Mucosa of rectum (tissue), 2 donors: ENCODE data around the gene EML2.

ENCODE experiments used
- H3K27ac ChIP-seq, 2 donors: one replicate each; pipeline ENCODE4 v1.7.0; 2013; ENCODE audit warnings: inconsistent platforms in 2 of 2, low read depth in 2 of 2, low read length in 2 of 2
- H3K27me3 ChIP-seq, 2 donors: one replicate each; pipeline ENCODE4 v1.7.0; 2013; ENCODE audit warnings: low read length in 2 of 2; ENCODE audit not compliant: control insufficient read depth in 2 of 2, insufficient read depth in 2 of 2
- H3K36me3 ChIP-seq, 2 donors: one replicate each; pipeline ENCODE4 v1.7.0; 2013; ENCODE audit warnings: low read length in 2 of 2; ENCODE audit not compliant: control insufficient read depth in 2 of 2, insufficient read depth in 2 of 2
- H3K4me1 ChIP-seq, 2 donors: one replicate each; pipeline ENCODE4 v1.7.0; 2013; ENCODE audit warnings: low read length in 2 of 2, mild to moderate bottlenecking in 1 of 2; ENCODE audit not compliant: control insufficient read depth in 2 of 2, insufficient read depth in 2 of 2
- H3K4me3 ChIP-seq, 2 donors: one replicate each; pipeline ENCODE4 v1.7.0; 2013; ENCODE audit warnings: low read length in 2 of 2
- H3K9ac ChIP-seq, 2 donors: one replicate each; pipeline ENCODE4 v1.7.0; 2013; ENCODE audit warnings: low read length in 2 of 2, low read depth in 1 of 2, mild to moderate bottlenecking in 1 of 2
- H3K9me3 ChIP-seq, 2 donors: one replicate each; pipeline ENCODE4 v1.7.0; 2013; ENCODE audit warnings: low read length in 2 of 2; ENCODE audit not compliant: control insufficient read depth in 2 of 2
- donor health status: healthy.
- donor health status: Normal muscosa, but diverticular disease.

The EML2 gene

DNA sequence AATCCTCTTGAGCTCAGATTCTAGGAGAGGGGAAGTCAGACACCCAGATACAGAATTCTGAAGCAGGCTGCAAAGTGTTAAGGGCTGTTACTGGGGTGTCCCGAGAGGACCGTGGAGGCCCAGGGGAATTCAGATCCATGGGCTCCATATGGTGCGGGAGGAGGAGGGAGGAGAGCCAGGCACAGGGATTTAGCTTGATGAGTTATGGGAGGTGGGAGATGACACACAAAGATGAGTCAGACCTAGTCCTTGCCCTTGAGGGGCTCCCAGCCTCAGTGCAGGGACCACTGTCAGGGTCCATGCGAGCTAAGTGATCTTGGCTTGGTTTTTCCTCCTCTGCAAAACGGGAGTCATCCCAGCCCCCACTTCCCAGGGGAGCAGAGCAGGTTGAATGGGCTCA, 14.4 kb upstream of the EML2 start:
- no peak overlapping the region for H3K9ac ChIP-seq
- no peaks in the 10 kb centered on the region for H3K36me3 ChIP-seq
- no peaks in the 10 kb centered on the region for H3K4me1 ChIP-seq
- H3K27ac ChIP-seq: no peak overlapping the region
- no peaks in the 10 kb centered on the region for H3K9me3 ChIP-seq
- no peak overlapping the region for H3K4me3 ChIP-seq
- H3K27me3 ChIP-seq: no peaks in the 10 kb centered on the region

GRCh38 chr19:45650722-45651121, 11.5 kb upstream of the EML2 start:
- H3K27ac ChIP-seq: no peak overlapping the region
- H3K9me3 ChIP-seq: no peaks in the 10 kb centered on the region
- no peak overlapping the region for H3K9ac ChIP-seq
- H3K4me1 ChIP-seq: no peaks in the 10 kb centered on the region
- H3K27me3 ChIP-seq: peaks cover 0 to 4% of the 10 kb centered on the region in 2 donors
- H3K4me3 ChIP-seq: no peak overlapping the region
- no peaks in the 10 kb centered on the region for H3K36me3 ChIP-seq

DNA sequence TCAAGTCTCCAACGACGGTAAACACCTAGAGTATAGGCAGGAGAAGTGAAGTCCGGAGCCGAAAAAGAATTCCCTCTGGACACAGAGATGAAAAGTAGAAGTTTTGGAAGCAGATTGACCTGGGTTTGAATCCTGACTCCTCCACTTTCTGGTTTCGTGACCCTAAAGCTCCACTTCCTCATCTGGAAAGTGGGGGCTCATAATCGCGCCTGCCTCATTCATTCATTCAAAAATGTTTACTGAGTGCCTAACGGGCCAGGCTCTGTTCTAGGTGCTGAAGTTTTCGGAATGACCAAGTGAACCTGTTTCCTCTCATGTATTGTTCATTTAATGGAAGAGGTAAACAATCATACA, 7.1 kb upstream of the EML2 start:
- Histone ChIP-seq H3K36me3 (no peaks in the 10 kb centered on the region), H3K9ac (no peak overlapping the region), H3K4me3 (peak overlapping the region; percentile 15 to 52), H3K27ac (no peak overlapping the region), H3K9me3 (no peaks in the 10 kb centered on the region), H3K27me3 (peaks cover 7 to 15% of the 10 kb centered on the region in 2 donors), H3K4me1 (peaks cover 14 to 15% of the 10 kb centered on the region in 2 donors)

DNA sequence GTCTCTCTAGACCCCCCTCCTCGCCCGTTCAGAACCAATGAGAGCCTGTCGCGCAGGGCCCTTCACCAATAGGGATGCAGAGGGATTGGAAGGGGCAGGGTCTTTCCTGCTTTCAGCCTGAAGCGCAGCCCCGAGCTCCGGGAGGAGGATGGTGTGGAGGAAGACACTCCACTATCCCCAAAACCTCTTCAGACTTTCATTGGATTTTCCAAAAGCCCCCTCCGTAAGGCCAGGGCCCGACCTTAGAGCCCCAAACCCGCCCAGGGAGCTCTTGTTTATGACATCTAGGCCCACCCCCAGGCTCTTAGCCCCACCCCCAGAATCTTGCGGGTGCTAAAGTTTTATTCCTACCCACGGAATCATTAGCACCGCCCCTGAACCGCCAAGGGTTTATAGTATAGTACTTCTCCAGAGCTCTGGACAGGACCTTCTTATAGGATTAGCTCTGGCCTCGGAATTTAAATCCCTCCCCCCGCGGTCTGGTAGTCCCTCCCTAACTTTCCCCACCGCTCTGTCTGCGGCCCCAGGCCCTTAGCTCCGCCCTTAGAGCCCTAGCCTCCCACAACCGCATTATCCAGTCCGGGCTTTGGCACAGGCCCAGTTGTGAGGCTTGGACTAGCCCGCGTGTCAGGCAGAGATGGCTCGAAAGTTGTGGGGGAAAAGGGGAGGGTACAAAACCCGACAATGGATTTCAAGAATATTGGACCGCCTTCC, 6.6 kb upstream of the EML2 start:
- peak overlapping the region in 1 of 2 donors; percentile 24 for H3K9ac ChIP-seq
- H3K4me3 ChIP-seq: peak overlapping the region; percentile 35 to 52
- no peaks in the 10 kb centered on the region for H3K36me3 ChIP-seq
- H3K4me1 ChIP-seq: peaks cover 18 to 20% of the 10 kb centered on the region in 2 donors
- H3K27me3 ChIP-seq: peaks cover 7 to 15% of the 10 kb centered on the region in 2 donors
- no peaks in the 10 kb centered on the region for H3K9me3 ChIP-seq
- H3K27ac ChIP-seq: no peak overlapping the region

DNA sequence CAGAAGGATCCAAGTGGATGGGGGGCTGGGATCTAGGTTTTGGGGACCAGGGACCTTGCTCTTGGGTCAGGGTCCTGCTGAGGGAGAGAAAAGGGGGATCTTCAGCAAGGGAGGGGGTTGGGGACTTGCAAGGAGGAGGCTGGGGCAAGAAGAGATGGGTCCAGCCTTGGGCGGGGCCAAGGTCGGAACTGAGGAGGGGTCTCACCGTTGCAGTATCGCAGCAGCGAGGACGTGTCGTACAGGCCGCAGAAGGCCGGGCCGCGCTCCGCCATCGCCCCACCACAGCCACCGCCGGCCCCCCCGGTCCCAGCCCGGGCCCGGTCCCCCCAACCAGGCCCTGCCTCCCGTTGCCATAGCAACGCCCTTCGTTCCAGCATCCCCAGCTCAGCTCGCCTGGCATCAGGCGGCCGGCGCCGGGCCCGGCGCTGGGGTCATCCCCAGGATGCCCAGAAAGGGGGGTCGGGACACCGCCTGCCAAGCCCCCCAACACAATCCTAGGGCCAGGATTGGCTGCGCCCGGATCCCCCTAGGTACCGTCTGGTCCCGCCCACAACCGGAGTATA, 6.0 kb upstream of the EML2 start:
- Histone ChIP-seq H3K27ac (no peak overlapping the region), H3K27me3 (peaks cover 7 to 15% of the 10 kb centered on the region in 2 donors), H3K36me3 (no peaks in the 10 kb centered on the region), H3K9ac (no peak overlapping the region), H3K4me3 (peak overlapping the region; percentile 35 to 52), H3K9me3 (no peaks in the 10 kb centered on the region), H3K4me1 (peaks cover 19 to 22% of the 10 kb centered on the region in 2 donors)

- no peak overlapping the region for H3K4me3 ChIP-seq
- peaks cover 7 to 15% of the 10 kb centered on the region in 2 donors for H3K27me3 ChIP-seq
- no peak overlapping the region for H3K27ac ChIP-seq
- H3K9ac ChIP-seq: no peak overlapping the region
- no peaks in the 10 kb centered on the region for H3K36me3 ChIP-seq
- peaks cover 22% of the 10 kb centered on the region in 2 donors for H3K4me1 ChIP-seq
- H3K9me3 ChIP-seq: no peaks in the 10 kb centered on the region
These were observed 5.0 kb upstream of the EML2 start for GRCh38 chr19:45643927-45644771.

DNA sequence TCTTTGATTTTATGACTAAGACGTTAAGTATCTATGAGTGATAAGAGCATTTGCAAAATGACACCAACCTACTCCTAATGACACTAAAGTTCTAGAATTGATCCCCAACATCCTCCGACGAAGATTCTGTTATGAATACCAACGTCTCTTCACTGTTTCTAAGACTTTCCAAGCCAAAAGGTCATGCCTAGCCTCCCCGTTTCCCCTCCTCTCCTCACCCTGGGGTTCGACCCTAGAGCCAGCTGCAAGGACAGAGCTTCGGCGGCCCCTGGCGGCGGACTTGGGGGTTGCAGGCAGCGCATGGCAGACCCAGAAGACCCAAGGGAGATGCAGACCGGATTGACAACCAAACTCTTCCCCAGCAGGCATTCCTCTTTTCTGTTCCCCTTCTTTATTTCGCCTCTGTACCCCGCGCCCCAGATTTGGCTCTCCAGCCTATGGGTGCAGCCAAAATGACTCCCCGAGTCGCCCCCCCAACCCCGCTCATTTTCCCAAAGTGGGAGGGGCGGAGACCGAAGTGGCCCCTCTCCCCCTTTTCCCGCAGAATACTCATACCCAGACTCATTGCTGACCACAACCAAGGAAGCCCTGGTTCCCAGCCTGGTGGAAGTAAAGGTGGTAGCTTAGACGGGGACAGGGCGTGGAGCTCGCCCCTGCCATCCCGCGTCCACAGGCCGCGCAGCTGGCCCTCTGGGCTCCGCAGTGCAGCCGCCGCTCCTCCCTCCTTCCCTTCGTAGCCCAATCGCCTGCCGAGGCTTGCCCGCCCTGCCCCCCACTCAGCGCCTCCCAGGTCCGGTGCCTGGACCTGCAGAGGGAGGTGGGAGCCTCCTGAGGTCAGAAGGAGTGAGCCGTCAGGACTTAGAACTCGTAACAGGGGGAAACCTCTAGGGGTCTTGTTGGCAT, 4.1 kb upstream of the EML2 start:
- Histone ChIP-seq H3K27me3 (peaks cover 7 to 15% of the 10 kb centered on the region in 2 donors), H3K9me3 (no peaks in the 10 kb centered on the region), H3K4me1 (peaks cover 26 to 29% of the 10 kb centered on the region in 2 donors), H3K36me3 (no peaks in the 10 kb centered on the region), H3K4me3 (peak overlapping the region in 1 of 2 donors; percentile 17), H3K9ac (no peak overlapping the region), H3K27ac (no peak overlapping the region)

GRCh38 chr19:45641274-45642105, 2.3 kb upstream of the EML2 start:
- no peaks in the 10 kb centered on the region for H3K9me3 ChIP-seq
- peaks cover 7 to 15% of the 10 kb centered on the region in 2 donors for H3K27me3 ChIP-seq
- peak overlapping the region; percentile 73 to 86 for H3K27ac ChIP-seq
- H3K4me3 ChIP-seq: peak overlapping the region; percentile 57 to 67
- no peaks in the 10 kb centered on the region for H3K36me3 ChIP-seq
- H3K4me1 ChIP-seq: peaks cover 31 to 34% of the 10 kb centered on the region in 2 donors
- peak overlapping the region; percentile 52 to 60 for H3K9ac ChIP-seq

GRCh38 chr19:45640849-45641273, 1.7 kb upstream of the EML2 start:
- peaks cover 31 to 34% of the 10 kb centered on the region in 2 donors for H3K4me1 ChIP-seq
- H3K27me3 ChIP-seq: peaks cover 7 to 11% of the 10 kb centered on the region in 2 donors
- no peaks in the 10 kb centered on the region for H3K9me3 ChIP-seq
- H3K9ac ChIP-seq: peak overlapping the region; percentile 24 to 60
- peak overlapping the region; percentile 73 to 86 for H3K27ac ChIP-seq
- H3K36me3 ChIP-seq: no peaks in the 10 kb centered on the region
- H3K4me3 ChIP-seq: peak overlapping the region; percentile 28 to 57
